ENCODE measurements around the gene MAP7D1. TPM values are rescaled to one million over a fixed set of nuclear protein-coding genes. Genes with fewer than 3 reads are reported as not detected.

The MAP7D1 gene
- total RNA-seq, 1 experiment from 2014 or later, result 192 TPM

GRCh38 chr1:36149973-36150295, 6.0 kb upstream of the MAP7D1 start:
- TF ChIP-seq, protein P1, sequence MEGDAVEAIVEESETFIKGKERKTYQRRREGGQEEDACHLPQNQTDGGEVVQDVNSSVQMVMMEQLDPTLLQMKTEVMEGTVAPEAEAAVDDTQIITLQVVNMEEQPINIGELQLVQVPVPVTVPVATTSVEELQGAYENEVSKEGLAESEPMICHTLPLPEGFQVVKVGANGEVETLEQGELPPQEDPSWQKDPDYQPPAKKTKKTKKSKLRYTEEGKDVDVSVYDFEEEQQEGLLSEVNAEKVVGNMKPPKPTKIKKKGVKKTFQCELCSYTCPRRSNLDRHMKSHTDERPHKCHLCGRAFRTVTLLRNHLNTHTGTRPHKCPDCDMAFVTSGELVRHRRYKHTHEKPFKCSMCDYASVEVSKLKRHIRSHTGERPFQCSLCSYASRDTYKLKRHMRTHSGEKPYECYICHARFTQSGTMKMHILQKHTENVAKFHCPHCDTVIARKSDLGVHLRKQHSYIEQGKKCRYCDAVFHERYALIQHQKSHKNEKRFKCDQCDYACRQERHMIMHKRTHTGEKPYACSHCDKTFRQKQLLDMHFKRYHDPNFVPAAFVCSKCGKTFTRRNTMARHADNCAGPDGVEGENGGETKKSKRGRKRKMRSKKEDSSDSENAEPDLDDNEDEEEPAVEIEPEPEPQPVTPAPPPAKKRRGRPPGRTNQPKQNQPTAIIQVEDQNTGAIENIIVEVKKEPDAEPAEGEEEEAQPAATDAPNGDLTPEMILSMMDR (conservative IDR thresholded peaks at IDR 0.05; ENCODE audit: low read depth, low read length), result no peak
- no peak for TF ChIP-seq EZH2 (IDR thresholded peaks at IDR 0.05; ENCODE audit: borderline replicate concordance, low read depth, low read length, poor library complexity, severe bottlenecking)
- H3K9me3 ChIP-seq (ENCODE audit: low read depth, low read length, poor library complexity, severe bottlenecking), result no peaks in the 10 kb centered on the region
- ChIA-PET CTCF (interaction anchor here (0.6 to 2.7 kb wide), 10 partner anchors 11 to 1028 kb away, joined by 3 to 27 read pairs (median 5); no protein-coding TSS in a partner anchor), POLR2A (ENCODE audit: low non-redundant PET) (no interaction called here)
- H3K27ac ChIP-seq (ENCODE audit: low read depth, low read length, poor library complexity, severe bottlenecking), result peak overlapping the region; percentile 80
- no peak for DNase-seq (ENCODE audit: low spot score)
- H3K36me3 ChIP-seq (ENCODE audit: insufficient read depth, low read length, poor library complexity, severe bottlenecking), result peaks cover 4% of the 10 kb centered on the region
- intact Hi-C loops (cut with micrococcal nuclease; ENCODE audit: unreplicated experiment), result loop anchor here (1.0 to 2.0 kb wide), 5 partner anchors 38 to 271 kb away; partner anchors contain the start of gene THRAP3
- peaks cover 36% of the 10 kb centered on the region for H3K4me1 ChIP-seq (ENCODE audit: insufficient read depth, low read length, poor library complexity, severe bottlenecking)
- no peaks in the 10 kb centered on the region for H3K27me3 ChIP-seq (replicated peaks; ENCODE audit: insufficient read depth, low read depth, low read length, poor library complexity)
- no TSS peak for BruUV-seq (replicated peaks)
- peak overlapping the region; percentile 62 for H3K4me3 ChIP-seq (ENCODE audit: low read depth, low read length, poor library complexity, severe bottlenecking)

- Histone ChIP-seq H3K27me3 (replicated peaks; ENCODE audit: insufficient read depth, low read depth, low read length, poor library complexity) (no peaks in the 10 kb centered on the region), H3K9me3 (ENCODE audit: low read depth, low read length, poor library complexity, severe bottlenecking) (no peaks in the 10 kb centered on the region), H3K27ac (ENCODE audit: low read depth, low read length, poor library complexity, severe bottlenecking) (peak overlapping the region; percentile 80), H3K4me1 (ENCODE audit: insufficient read depth, low read length, poor library complexity, severe bottlenecking) (peaks cover 40% of the 10 kb centered on the region), H3K36me3 (ENCODE audit: insufficient read depth, low read length, poor library complexity, severe bottlenecking) (peaks cover 4% of the 10 kb centered on the region), H3K4me3 (ENCODE audit: low read depth, low read length, poor library complexity, severe bottlenecking) (peak overlapping the region; percentile 62)
- TF ChIP-seq, protein P1 (conservative IDR thresholded peaks at IDR 0.05; ENCODE audit: low read depth, low read length), result no peak
- no peak for TF ChIP-seq EZH2 (IDR thresholded peaks at IDR 0.05; ENCODE audit: borderline replicate concordance, low read depth, low read length, poor library complexity, severe bottlenecking)
- CTCF ChIA-PET, result interaction anchor here (0.6 to 2.7 kb wide), 10 partner anchors 10 to 1027 kb away, joined by 3 to 27 read pairs (median 5); no protein-coding TSS in a partner anchor
- intact Hi-C loops (cut with micrococcal nuclease; ENCODE audit: unreplicated experiment), result loop anchor here (2.0 kb wide), 1 partner anchor 270 kb away; no protein-coding TSS in a partner anchor
- POLR2A ChIA-PET (ENCODE audit: low non-redundant PET), result interaction anchor here (0.6 kb wide), 1 partner anchor 37 kb away, joined by 3 read pairs; no protein-coding TSS in a partner anchor
- BruUV-seq (replicated peaks), result no TSS peak
- peak; percentile 92 for DNase-seq (ENCODE audit: low spot score)
Measured at GRCh38 chr1:36150296-36151133, 5.4 kb upstream of the MAP7D1 start.

DNA sequence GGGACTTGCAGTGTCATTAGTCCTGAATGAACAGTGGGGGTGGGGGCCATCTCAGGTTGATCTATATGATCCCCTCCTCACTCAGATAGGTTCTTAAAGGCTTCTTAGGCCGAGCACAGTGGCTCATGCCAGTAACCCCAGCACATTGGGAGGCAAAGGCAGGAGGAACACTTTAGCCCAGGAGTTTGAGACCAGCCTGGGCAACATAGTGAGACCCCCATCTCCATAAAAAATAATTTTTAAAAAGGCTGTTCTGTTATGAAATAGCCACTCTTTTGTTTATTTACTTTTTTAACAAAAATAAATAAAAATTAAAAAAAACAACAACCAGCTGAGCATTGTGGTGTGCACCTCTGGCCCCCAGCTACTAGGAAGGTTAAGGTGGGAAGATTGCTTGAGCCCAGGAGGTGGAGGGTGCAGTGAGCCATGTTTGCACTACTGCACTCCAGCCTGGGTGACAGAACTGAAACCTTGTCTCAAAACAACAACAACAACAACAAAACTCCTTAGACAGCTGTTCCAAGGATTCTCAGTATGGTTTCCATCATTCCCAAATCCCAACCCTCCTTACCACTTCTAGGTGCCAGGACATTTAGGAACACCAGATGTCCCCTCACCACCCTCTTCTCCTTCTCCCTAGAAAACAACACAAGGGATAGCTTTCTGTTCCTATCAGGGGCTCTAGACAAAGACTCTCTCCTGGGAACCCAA, 4.7 kb upstream of the MAP7D1 start:
- BruUV-seq (replicated peaks), result no TSS peak

More for the DNA sequence above, 4.7 kb upstream of the MAP7D1 start:
- Histone ChIP-seq H3K27ac (ENCODE audit: low read depth, low read length, poor library complexity, severe bottlenecking) (peak overlapping the region; percentile 80), H3K4me3 (ENCODE audit: low read depth, low read length, poor library complexity, severe bottlenecking) (peak overlapping the region; percentile 21), H3K4me1 (ENCODE audit: insufficient read depth, low read length, poor library complexity, severe bottlenecking) (peaks cover 40% of the 10 kb centered on the region), H3K27me3 (replicated peaks; ENCODE audit: insufficient read depth, low read depth, low read length, poor library complexity) (no peaks in the 10 kb centered on the region), H3K36me3 (ENCODE audit: insufficient read depth, low read length, poor library complexity, severe bottlenecking) (peaks cover 4% of the 10 kb centered on the region), H3K9me3 (ENCODE audit: low read depth, low read length, poor library complexity, severe bottlenecking) (no peaks in the 10 kb centered on the region)
- DNase-seq (ENCODE audit: low spot score), result no peak
- CTCF ChIA-PET, result interaction anchor here (1.2 kb wide), 1 partner anchor 36 kb away, joined by 4 read pairs; no protein-coding TSS in a partner anchor
- TF ChIP-seq, protein P1 (conservative IDR thresholded peaks at IDR 0.05; ENCODE audit: low read depth, low read length), result no peak
- no peak for TF ChIP-seq EZH2 (IDR thresholded peaks at IDR 0.05; ENCODE audit: borderline replicate concordance, low read depth, low read length, poor library complexity, severe bottlenecking)
- intact Hi-C loops (cut with micrococcal nuclease; ENCODE audit: unreplicated experiment), result loop anchor here (2.0 kb wide), 1 partner anchor 270 kb away; no protein-coding TSS in a partner anchor
- POLR2A ChIA-PET (ENCODE audit: low non-redundant PET), result interaction anchor here (0.6 kb wide), 1 partner anchor 10 kb away, joined by 4 read pairs; no protein-coding TSS in a partner anchor

Measured in A673 (cell line).